Embryonic facial prominence (tissue), 1 donor: Measurements from ENCODE around the gene SSR1.
"Not testable (repeated sequence)": the region's sequence is repeated elsewhere in the genome, so short reads cannot be mapped to it uniquely, and the experiment has no call there.

ENCODE experiments used
- DNase-seq: peaks from one replicate; pipeline ENCODE4 v3.0.0-alpha.2; 2016; ENCODE audit errors: extremely low spot score

Gene SSR1

DNA sequence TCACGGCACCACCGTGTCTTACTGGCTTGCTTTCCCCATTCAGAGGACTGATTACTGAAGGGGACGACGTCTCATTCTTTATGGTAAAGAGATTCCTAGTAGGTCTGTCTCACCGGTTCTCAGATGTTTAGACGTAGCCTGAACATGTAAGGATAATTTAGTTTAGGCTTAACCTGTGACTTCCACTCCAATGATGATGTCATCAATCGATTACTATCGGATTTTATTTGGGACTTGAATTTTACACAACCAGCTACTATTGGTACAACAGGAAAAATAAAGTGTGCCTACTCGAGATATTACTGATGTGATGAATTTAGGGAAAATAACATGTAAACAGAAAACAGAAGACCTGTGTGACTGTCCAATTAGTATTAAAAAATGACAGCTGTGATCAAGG, 4.5 kb upstream of the SSR1 start:
- DNase-seq, result no peak

DNA sequence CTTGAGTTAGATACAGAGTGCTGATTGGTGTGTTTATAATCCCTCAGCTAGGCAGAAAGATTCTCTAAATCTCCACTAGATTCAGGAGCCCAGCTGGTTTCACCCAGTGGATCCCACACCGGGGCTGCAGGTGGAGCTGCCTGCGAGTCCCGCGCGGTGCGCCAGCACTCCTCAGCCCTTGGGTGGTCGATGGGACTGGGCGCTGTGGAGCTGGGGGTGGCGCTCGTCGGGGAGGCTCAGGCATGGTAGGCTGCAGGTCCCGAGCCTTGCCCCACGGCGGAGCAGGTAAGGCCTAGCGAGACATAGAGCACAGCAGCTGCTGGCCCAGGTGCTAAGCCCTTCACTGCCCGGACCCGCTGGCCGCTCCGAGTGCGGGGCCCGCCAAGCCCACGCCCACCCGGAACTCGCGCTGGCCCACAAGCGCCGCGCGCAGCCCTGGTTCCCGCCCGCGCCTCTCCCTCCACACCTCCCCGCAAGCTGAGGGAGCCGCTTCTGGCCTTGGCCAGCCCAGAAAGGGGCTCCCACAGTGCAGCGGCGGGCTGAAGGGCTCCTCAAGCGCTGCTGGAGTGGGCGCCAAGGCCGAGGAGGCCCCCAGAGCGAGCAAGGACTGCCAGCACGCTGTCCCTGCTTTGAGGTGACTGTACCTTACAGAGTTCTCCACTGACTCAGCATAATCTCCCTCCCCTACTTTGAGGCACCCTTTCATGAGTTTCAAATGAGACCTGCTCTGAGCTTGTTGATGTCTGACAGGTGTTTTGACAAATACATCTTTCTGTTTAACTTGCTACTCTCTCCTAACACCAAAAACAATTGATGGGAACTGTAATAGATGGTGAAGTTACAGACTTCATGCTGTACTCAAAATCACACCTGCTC, 3.9 kb upstream of the SSR1 start:
- DNase-seq, result no peak

GRCh38 chr6:7315948-7316365, 3.0 kb upstream of the SSR1 start:
- DNase-seq, result no peak

GRCh38 chr6:7315087-7315947, 2.3 kb upstream of the SSR1 start:
- DNase-seq, result not testable (repeated sequence)

GRCh38 chr6:7314414-7314813, 1.4 kb upstream of the SSR1 start:
- no peak for DNase-seq

DNA sequence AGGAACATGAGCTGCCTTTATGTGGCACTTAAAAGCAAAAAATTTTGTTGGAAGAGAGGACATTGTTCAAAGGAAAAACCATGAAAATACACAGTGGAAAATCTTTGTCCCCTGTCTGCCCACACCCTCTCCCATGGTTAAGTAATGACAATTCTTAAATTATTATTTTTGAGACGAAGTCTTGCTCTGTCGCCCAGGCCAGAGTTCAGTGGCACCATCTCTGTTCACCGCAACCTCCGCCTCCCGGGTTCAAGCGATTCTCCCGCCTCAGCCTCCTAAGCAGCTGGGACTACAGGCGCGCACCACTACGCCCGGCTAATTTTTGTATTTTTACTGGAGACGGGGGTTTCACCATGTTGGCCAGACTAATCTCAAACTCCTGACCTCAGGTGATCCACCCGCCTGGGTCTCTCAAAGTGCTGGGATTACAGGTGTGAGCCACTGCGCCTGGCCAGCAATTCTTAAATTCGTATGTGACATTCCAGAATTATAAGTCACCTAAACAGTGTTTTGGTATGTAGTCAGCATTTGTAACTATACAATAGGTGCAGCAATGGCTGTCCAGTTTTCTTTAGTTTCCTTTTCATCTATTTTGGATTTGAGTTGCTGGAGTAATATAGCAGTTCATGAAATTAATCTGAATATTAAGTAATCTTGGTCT, 636 bp upstream of the SSR1 start:
- DNase-seq, result no peak

GRCh38 chr6:7311917-7312615, 933 bp downstream of the SSR1 start:
- DNase-seq, result no peak

DNA sequence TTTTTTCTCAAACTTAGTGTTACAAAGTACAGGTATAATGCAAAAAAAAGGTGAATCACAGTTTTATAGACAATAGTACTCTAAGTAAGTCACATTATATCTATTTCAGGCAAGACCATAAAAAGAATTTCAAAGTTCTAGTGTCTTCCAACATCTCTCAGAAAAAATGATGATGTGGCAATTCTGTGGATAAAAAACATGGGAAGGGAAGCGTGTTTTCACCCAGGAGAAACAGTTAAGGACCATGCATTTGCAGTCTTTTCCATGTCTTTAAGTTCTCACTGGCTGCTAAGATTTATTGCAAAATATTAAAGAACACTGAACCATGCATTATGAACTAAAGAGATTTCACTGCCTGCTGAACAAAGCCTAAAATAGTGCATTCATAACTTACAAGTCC, 1.8 kb downstream of the SSR1 start:
- DNase-seq, result no peak

DNA sequence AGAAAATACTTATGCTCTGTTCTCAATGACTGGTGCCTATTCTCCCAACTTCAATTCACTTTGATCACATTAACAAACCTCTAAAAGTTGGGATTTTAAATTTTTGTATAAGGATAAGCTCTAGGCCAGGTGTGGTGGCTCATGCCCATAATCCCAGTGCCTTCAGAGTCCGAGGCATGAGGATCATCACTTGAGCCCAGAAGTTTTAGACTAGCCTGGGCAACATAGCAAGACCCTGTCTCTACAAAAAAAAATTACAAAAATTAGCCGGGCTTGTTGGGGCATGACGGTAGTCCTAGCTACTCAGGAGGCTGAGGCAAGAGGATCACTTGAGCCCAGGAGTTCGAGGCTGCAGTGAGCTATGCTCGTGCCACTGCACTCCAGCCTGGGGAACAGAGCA, 3.9 kb downstream of the SSR1 start:
- DNase-seq, result no peak

DNA sequence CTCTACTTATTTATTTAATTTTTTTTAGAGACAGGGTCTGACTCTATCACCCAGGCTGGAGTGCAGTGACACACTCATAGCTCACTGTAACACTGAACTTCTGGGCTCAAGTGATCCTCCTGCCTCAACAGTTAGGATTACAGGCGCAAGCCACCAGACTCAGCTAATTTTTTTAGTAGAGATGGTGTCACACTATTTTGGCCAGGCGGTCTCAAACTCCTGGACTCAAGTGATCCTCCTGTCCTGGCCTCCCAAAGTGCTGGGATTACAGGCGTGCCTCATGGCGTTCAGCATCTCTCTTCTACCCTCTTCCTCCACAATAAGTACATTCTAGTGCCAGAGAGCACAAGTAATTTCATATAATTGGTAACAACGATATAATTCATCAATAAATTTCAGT, 5.5 kb downstream of the SSR1 start:
- DNase-seq, result no peak

- DNase-seq, result no peak
Observed at GRCh38 chr6:7304821-7305220, 8.2 kb downstream of the SSR1 start.

GRCh38 chr6:7301702-7302101, 11.3 kb downstream of the SSR1 start:
- no peak for DNase-seq

DNA sequence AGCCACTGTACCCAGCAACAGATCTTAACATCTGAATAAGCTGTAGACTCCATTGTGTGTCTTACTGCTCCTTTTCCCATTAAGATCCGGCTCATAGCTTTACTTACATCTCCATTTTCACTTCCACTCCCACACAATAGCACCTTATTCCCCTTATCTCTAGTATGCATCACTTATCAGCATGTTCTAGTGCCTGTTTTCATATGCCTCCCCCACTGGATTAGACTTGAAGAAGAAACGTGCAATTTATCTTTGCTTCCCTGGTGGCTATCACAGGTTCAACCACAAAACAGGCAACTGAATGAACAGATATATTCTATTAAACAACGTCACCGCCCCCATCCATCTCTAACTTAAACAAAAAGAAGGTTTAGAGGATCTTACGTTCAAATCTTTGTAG, 12.1 kb downstream of the SSR1 start:
- no peak for DNase-seq

- no peak for DNase-seq
Observed at GRCh38 chr6:7298113-7298512, 14.9 kb downstream of the SSR1 start.

DNA sequence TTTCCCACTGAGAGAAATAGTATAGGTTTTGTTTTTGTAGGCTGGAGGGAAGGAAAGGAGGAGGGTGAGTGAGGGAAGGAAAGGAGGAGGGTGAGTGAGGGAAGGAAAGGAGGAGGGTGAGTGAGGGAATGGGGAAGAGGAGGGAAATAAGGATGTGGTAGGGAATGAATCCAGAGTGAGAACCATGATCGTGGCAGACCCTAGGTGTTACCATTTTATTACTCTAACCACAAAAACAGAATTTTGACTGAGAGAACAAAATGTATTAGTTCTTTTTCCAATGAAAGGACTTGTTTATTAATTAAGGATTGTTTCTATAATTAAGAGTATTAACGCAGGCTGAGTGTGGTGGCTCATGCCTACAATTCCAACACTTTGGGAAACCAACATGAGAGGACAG, 16.4 kb downstream of the SSR1 start:
- no peak for DNase-seq

GRCh38 chr6:7295916-7296315, 17.1 kb downstream of the SSR1 start:
- DNase-seq, result no peak

- DNase-seq, result no peak
Observed at GRCh38 chr6:7292596-7293255, 20.3 kb downstream of the SSR1 start.

GRCh38 chr6:7290079-7290478, 22.9 kb downstream of the SSR1 start:
- DNase-seq, result no peak

DNA sequence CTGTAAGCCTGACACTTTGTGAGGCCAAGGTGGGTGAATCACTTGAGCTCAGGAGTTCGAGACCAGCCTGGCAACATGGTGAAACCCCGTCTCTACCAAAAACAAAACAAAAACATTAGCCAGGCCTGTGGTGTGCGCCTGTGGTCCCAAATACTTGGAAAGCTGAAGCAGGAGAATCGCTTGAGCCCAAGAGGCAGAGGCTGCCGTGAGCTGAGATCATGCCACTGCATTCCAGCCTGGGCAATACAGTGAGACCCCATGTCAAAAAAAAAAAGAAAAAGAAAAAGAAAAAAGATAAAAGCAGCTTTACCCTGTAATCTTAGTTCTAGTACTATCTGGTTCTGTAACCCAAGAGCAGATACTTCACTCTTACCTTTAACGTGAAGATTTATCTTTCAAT, 27.6 kb downstream of the SSR1 start:
- no peak for DNase-seq

DNA sequence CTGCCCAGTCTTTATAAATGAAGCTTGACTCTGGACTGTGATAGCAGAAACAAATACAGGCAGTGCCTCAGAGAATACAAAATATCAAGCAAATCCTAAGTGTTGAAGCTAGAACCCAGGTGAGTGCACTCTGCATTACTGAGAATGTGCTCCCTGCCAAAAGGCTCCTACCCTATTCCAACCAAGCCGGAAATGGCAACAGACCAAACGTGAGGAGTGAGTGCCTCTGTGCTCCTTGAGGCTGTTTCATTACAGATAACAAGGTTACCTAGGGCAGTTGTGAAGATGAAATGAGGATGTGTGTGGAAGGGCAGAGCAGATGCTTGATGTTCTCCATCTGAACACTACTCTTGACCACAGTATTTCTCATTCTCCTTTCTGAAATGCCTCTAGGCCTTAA, 29.3 kb downstream of the SSR1 start:
- no peak for DNase-seq
